OCI-LY1 (cell line): ENCODE data around the gene AGBL1.

Experiments
- CTCF ChIP-seq: fragments of 200-600 bp; sonication (generic), shearing (Covaris generic); IDR thresholded peaks from 2 replicates; pipeline ENCODE4 v1.5.1; 2017; ENCODE audit warnings: mild to moderate bottlenecking, antibody characterized with exemption, low read length, moderate library complexity, mixed read lengths
- EZH2 ChIP-seq: fragments of 200-600 bp; sonication (generic), shearing (Covaris generic); IDR thresholded peaks from 2 replicates; pipeline ENCODE4 v1.8.0; 2017; ENCODE audit warnings: borderline replicate concordance, mixed run types, mild to moderate bottlenecking, antibody characterized with exemption, low read length, moderate library complexity, mixed read lengths

- TF ChIP-seq EZH2 (no peak), CTCF (no peak)
Measured at GRCh38 chr15:86489981-86490380, 410.3 kb downstream of the AGBL1 start.
